GM23338 (cell line): Measurements from ENCODE around the gene TGM2.

Source experiments
- CTCF ChIP-seq, 2 experiments: fragments of 200-600 bp in 1 of 2; sonication (generic) in 1 of 2; conservative IDR thresholded peaks; 2 replicates each; pipeline versions ENCODE4 v1.5.1 to v1.6.1; 2016 to 2017; ENCODE audit warnings: antibody characterized with exemption in 2 of 2, low read depth in 2 of 2, mild to moderate bottlenecking in 2 of 2, moderate library complexity in 1 of 2
- ETS1 ChIP-seq: IDR thresholded peaks from 2 replicates; pipeline ENCODE4 v1.6.1; 2016; ENCODE audit warnings: antibody characterized with exemption
- EZH2phosphoT487 ChIP-seq: fragments of 200-600 bp; sonication (generic); IDR thresholded peaks from one replicate; pipeline ENCODE4 v1.8.1; 2018; ENCODE audit warnings: antibody characterized with exemption; ENCODE audit not compliant: unreplicated experiment
- POLR2AphosphoS5 ChIP-seq: IDR thresholded peaks from 2 replicates; pipeline ENCODE4 v1.6.1; 2016; ENCODE audit warnings: antibody characterized with exemption, low read depth
- REST ChIP-seq: IDR thresholded peaks from one replicate; pipeline ENCODE4 v1.6.1; 2018; ENCODE audit warnings: antibody characterized with exemption; ENCODE audit not compliant: unreplicated experiment
- STAT1 ChIP-seq: IDR thresholded peaks from one replicate; pipeline ENCODE4 v1.6.1; 2016; ENCODE audit warnings: antibody characterized with exemption; ENCODE audit not compliant: unreplicated experiment
- ZNF114 ChIP-seq: fragments of 250-450 bp; sonication (Bioruptor Pico); IDR thresholded peaks from 2 replicates; pipeline ENCODE4 v1.5.0; 2020; ENCODE audit warnings: mild to moderate bottlenecking, moderate library complexity

DNA sequence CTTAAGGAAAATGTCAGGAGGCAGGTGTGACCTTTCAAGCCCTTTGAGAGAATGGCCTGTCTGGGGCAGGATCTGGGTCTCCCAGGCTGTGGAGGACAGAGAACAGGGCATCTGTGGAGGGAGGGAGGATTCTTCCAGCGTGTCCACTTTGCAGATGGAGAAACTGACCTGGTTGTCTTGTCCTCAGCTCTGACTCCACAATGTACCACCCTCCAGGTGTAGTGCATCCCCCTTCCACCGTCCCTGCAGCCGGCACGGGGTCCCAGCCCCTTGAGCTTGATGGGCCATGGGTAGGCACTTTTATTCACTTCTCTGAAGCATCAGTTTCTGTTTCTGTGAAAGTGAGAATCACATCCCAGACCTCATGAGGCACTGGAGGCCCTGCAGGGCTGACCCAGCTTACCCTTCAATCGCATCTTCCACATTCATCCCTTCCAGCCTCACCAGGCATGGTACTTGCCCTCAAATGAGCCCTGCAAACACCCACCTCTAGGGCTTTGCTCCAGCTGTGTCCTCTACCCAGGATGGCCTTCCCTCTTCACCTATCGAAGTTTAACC is 4.6 kb upstream of the TGM2 start:
- TF ChIP-seq EZH2phosphoT487 (no peak), CTCF (conservative IDR thresholded peaks at IDR 0.05; ENCODE audit: low read depth in 2 of 2) (no peak), REST (no peak), POLR2AphosphoS5 (no peak), ZNF114 (CRISPR knock-in tag) (no peak), ETS1 (no peak), STAT1 (no peak)
